Liver (tissue), 9 donors: ENCODE measurements around the gene PSMD6. TPM values are rescaled to one million over a fixed set of nuclear protein-coding genes. Genes with fewer than 3 reads are reported as not detected.

Experiments
- DNase-seq: peaks from one replicate; pipeline ENCODE4 v3.0.0-alpha.2; 2017; ENCODE audit warnings: low spot score
- H3K27ac ChIP-seq, 2 donors: one replicate each; pipeline ENCODE4 v1.7.0; 2013; ENCODE audit warnings: inconsistent platforms in 2 of 2, low read length in 2 of 2, control low read depth in 1 of 2, low read depth in 1 of 2, mild to moderate bottlenecking in 1 of 2
- H3K27me3 ChIP-seq, 4 donors: one replicate each; pipeline versions ENCODE4 v1.6.1 to v1.7.0; 2013; ENCODE audit warnings: low read length in 3 of 4, inconsistent platforms in 1 of 4, mild to moderate bottlenecking in 1 of 4, moderate library complexity in 1 of 4; ENCODE audit not compliant: control insufficient read depth in 4 of 4, insufficient read depth in 4 of 4
- H3K36me3 ChIP-seq, 4 donors: one replicate each; pipeline versions ENCODE4 v1.6.1 to v1.7.0; 2013; ENCODE audit warnings: low read length in 3 of 4, mild to moderate bottlenecking in 3 of 4, low read depth in 1 of 4, moderate library complexity in 1 of 4; ENCODE audit not compliant: control insufficient read depth in 4 of 4, insufficient read depth in 3 of 4
- H3K4me1 ChIP-seq, 4 donors: one replicate each; pipeline versions ENCODE4 v1.6.1 to v1.7.0; 2013; ENCODE audit warnings: low read length in 3 of 4, mild to moderate bottlenecking in 3 of 4, moderate library complexity in 1 of 4; ENCODE audit not compliant: control insufficient read depth in 4 of 4, insufficient read depth in 4 of 4
- H3K4me3 ChIP-seq, 3 donors: one replicate each; pipeline versions ENCODE4 v1.6.1 to v1.7.0; 2013; ENCODE audit warnings: low read length in 3 of 3, control low read depth in 1 of 3, low read depth in 1 of 3, mild to moderate bottlenecking in 1 of 3
- H3K9ac ChIP-seq, 2 donors: one replicate each; pipeline ENCODE4 v1.7.0; 2013; ENCODE audit warnings: low read length in 2 of 2, mild to moderate bottlenecking in 2 of 2, moderate library complexity in 2 of 2, control low read depth in 1 of 2, low read depth in 1 of 2
- H3K9me3 ChIP-seq, 4 donors: one replicate each; pipeline versions ENCODE4 v1.6.1 to v1.7.0; 2013; ENCODE audit warnings: low read length in 3 of 4; ENCODE audit not compliant: control insufficient read depth in 4 of 4
- FOXA2 ChIP-seq: IDR thresholded peaks from 2 replicates; pipeline ENCODE4 v1.6.1; 2016; ENCODE audit warnings: antibody characterized with exemption
- HNF4A ChIP-seq, 2 donors: conservative IDR thresholded peaks; 2 replicates each; pipeline ENCODE4 v1.6.1; 2016; ENCODE audit warnings: antibody characterized with exemption in 2 of 2, mild to moderate bottlenecking in 2 of 2
- HNF4G ChIP-seq: IDR thresholded peaks from 2 replicates; pipeline ENCODE4 v1.6.1; 2016; ENCODE audit warnings: antibody characterized with exemption
- NR2F2 ChIP-seq: IDR thresholded peaks from 2 replicates; pipeline ENCODE4 v1.6.1; 2016; ENCODE audit warnings: antibody characterized with exemption
- SP1 ChIP-seq: IDR thresholded peaks from 2 replicates; pipeline ENCODE4 v1.6.1; 2018; ENCODE audit warnings: antibody characterized with exemption, mild to moderate bottlenecking
- TAF1 ChIP-seq: conservative IDR thresholded peaks from 2 replicates; pipeline ENCODE4 v1.6.1; 2016; ENCODE audit warnings: antibody characterized with exemption, mild to moderate bottlenecking
- WGBS: extraction: QIAGEN DNeasy Blood & Tissue Kit; methylation state at CpG from one replicate; pipeline ENCODE4 v1.1.7; 2013; 5-methylcytosine and 5-hydroxymethylcytosine counted together
- polyA plus RNA-seq, 2 donors: library from polyadenylated mRNA; stranded (reverse) in 1 of 2; unstranded in 1 of 2; fragments of 200-250 nt in 1 of 2; fragments of >200 nt in 1 of 2; fragmentation: Nextera tagmentation in 1 of 2; extraction: Ambion mirVana in 1 of 2; gene quantifications; one replicate each; pipeline versions ENCODE4 v1.2.1 to v1.2.3, GENCODE V29; 2013 to 2015
- total RNA-seq, 2 donors: library from RNA; depleted of rRNA; stranded (reverse); fragments of >200 nt; gene quantifications; one replicate each; pipeline ENCODE4 v1.2.3, GENCODE V29; 2014
- TF ChIP-seq, protein P1 (sequence below): IDR thresholded peaks from 2 replicates; pipeline ENCODE4 v1.6.1; 2016; ENCODE audit warnings: antibody characterized with exemption, mild to moderate bottlenecking
- TF ChIP-seq, protein P2 (sequence below): IDR thresholded peaks from 2 replicates; pipeline ENCODE4 v1.6.1; 2016; ENCODE audit warnings: antibody characterized with exemption
- TF ChIP-seq, protein P3 (sequence below): IDR thresholded peaks from 2 replicates; pipeline ENCODE4 v1.6.1; 2016; ENCODE audit warnings: antibody characterized with exemption
- donor health status: healthy.
- donor health status: healthy.
- donor health status: healthy.
- donor health status: healthy.
- donor health status: healthy.

The PSMD6 gene
- total and polyA plus RNA-seq, 4 donors: 49.3 to 72.7 (median 54.9) TPM

DNA sequence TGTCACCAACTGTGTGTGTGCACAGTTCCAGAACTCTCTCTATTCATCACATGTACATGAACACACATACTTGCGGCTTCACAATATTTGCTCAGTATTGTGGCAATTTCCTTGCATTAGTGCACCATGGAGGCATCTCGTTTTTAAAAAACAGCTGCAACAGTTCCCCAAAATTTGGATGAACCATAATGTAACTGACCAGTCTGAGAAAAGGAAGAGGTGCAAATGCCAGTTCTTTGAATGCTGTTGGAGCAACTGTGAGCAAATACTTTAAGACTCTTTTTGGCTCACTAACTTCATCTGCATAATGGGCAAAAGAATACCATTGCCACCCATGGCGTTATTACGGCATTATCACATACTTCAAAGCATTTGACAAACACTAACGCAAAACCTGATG is 38.3 kb upstream of the PSMD6 start:
- peaks cover 0 to 3% (median 0%) of the 10 kb centered on the region in 4 donors for H3K27me3 ChIP-seq
- no peak overlapping the region for H3K27ac ChIP-seq
- H3K9ac ChIP-seq: no peak overlapping the region
- H3K36me3 ChIP-seq: no peaks in the 10 kb centered on the region
- H3K4me1 ChIP-seq: no peaks in the 10 kb centered on the region
- DNase-seq: no peak
- TF ChIP-seq FOXA2: no peak
- TF ChIP-seq, protein P1, sequence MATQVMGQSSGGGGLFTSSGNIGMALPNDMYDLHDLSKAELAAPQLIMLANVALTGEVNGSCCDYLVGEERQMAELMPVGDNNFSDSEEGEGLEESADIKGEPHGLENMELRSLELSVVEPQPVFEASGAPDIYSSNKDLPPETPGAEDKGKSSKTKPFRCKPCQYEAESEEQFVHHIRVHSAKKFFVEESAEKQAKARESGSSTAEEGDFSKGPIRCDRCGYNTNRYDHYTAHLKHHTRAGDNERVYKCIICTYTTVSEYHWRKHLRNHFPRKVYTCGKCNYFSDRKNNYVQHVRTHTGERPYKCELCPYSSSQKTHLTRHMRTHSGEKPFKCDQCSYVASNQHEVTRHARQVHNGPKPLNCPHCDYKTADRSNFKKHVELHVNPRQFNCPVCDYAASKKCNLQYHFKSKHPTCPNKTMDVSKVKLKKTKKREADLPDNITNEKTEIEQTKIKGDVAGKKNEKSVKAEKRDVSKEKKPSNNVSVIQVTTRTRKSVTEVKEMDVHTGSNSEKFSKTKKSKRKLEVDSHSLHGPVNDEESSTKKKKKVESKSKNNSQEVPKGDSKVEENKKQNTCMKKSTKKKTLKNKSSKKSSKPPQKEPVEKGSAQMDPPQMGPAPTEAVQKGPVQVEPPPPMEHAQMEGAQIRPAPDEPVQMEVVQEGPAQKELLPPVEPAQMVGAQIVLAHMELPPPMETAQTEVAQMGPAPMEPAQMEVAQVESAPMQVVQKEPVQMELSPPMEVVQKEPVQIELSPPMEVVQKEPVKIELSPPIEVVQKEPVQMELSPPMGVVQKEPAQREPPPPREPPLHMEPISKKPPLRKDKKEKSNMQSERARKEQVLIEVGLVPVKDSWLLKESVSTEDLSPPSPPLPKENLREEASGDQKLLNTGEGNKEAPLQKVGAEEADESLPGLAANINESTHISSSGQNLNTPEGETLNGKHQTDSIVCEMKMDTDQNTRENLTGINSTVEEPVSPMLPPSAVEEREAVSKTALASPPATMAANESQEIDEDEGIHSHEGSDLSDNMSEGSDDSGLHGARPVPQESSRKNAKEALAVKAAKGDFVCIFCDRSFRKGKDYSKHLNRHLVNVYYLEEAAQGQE: no peak
- TF ChIP-seq, protein P2, sequence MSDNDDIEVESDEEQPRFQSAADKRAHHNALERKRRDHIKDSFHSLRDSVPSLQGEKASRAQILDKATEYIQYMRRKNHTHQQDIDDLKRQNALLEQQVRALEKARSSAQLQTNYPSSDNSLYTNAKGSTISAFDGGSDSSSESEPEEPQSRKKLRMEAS: no peak
- no peak for TF ChIP-seq HNF4G
- no peak overlapping the region for H3K4me3 ChIP-seq
- 73% methylated on average over 5 of the region's 5 CpGs for WGBS
- H3K9me3 ChIP-seq: peaks cover 0 to 5% (median 2%) of the 10 kb centered on the region in 4 donors

DNA sequence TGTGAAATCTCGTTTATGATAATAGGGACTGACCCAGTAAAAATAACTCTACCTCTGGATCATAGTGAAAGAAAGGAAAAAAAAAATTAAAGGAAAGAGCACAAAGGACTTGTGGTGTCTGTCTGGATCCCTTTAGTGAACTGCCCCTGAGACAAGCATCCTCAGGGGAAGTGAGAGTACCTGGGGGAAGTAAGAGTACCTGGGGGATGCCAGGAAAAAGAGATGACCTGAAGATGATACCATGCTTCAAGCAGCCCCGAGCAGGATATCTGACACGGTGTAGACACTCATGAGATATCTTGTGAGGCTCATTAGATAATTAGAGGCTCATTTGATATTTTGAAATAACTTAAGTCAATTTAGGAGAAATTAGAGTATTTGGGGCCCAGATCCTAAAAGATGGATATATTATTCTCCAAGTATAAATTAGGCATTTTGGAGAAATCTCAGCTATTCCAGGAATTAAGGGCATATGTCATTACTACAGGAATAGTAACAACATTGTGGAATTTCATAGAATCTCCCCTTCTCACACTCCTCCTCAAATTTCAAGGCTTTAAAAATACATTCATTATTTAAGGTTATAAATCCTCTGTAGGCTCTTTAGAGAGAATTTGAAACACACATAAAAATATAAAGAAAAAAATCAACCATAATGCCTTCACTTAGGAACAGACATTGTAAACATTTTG is 36.3 kb upstream of the PSMD6 start:
- TF ChIP-seq SP1 (no peak), TAF1 (no peak)
- TF ChIP-seq, protein P3, sequence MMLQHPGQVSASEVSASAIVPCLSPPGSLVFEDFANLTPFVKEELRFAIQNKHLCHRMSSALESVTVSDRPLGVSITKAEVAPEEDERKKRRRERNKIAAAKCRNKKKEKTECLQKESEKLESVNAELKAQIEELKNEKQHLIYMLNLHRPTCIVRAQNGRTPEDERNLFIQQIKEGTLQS: no peak
- H3K9me3 ChIP-seq: peaks cover 0 to 5% (median 2%) of the 10 kb centered on the region in 4 donors
- no peak overlapping the region for H3K27ac ChIP-seq
- no peak for DNase-seq
- peaks cover 0 to 10% (median 0%) of the 10 kb centered on the region in 4 donors for H3K27me3 ChIP-seq
- H3K4me1 ChIP-seq: no peaks in the 10 kb centered on the region
- H3K36me3 ChIP-seq: no peaks in the 10 kb centered on the region
- no peak overlapping the region for H3K4me3 ChIP-seq
- WGBS: 83% methylated on average over 3 of the region's 3 CpGs
- no peak overlapping the region for H3K9ac ChIP-seq

DNA sequence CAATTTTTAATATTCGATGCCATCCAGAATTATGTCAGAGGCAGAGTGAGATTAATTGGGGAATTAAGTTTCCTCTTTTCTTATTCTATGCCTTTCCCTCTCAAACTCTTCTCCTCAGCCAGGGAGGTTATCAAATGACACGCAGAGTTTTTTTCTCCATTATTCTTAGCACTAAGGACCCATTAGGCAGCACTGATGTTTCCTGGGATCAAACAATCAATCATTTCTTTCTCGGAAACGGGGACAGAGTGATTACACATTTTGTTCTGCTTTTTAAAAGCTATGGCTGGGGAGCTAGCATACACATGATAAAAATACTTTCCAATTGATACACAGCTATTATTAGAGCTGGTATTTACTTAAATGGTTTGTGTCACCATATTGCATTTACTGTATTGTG is 35.3 kb upstream of the PSMD6 start:
- Histone ChIP-seq H3K9ac (no peak overlapping the region), H3K36me3 (no peaks in the 10 kb centered on the region), H3K4me3 (no peak overlapping the region), H3K27ac (no peak overlapping the region), H3K9me3 (peaks cover 0 to 5% (median 2%) of the 10 kb centered on the region in 4 donors), H3K27me3 (peaks cover 0 to 13% (median 0%) of the 10 kb centered on the region in 4 donors), H3K4me1 (no peaks in the 10 kb centered on the region)
- DNase-seq: no peak
- 55% methylated on average over 4 of the region's 4 CpGs for WGBS
- TF ChIP-seq HNF4A (conservative IDR thresholded peaks at IDR 0.05): no peak
- TF ChIP-seq TAF1: no peak
- peak; percentile 29 for TF ChIP-seq NR2F2
